Adipocyte (in vitro differentiated cells): ENCODE data around the gene OSBPL2.

Experiments used
- DNase-seq: peaks from one replicate; pipeline ENCODE4 v3.0.0-alpha.2; 2015; ENCODE audit warnings: low read depth
- H3K27me3 ChIP-seq: replicated peaks from 2 replicates; pipeline ENCODE4 v1.7.0; 2013; ENCODE audit warnings: mild to moderate bottlenecking, low read length, moderate library complexity; ENCODE audit not compliant: control insufficient read depth, insufficient read depth
- H3K36me3 ChIP-seq: 2 replicates; pipeline ENCODE4 v1.7.0; 2013; ENCODE audit warnings: low read length, mild to moderate bottlenecking, moderate library complexity; ENCODE audit not compliant: control insufficient read depth, insufficient read depth, severe bottlenecking
- H3K4me1 ChIP-seq: 2 replicates; pipeline ENCODE4 v1.7.0; 2013; ENCODE audit warnings: mild to moderate bottlenecking, low read length, moderate library complexity; ENCODE audit not compliant: control insufficient read depth, insufficient read depth
- H3K4me3 ChIP-seq: 2 replicates; pipeline ENCODE4 v1.7.0; 2013; ENCODE audit warnings: mild to moderate bottlenecking, low read length, moderate library complexity
- H3K9ac ChIP-seq: 2 replicates; pipeline ENCODE4 v1.7.0; 2013; ENCODE audit warnings: mild to moderate bottlenecking, low read length, moderate library complexity
- H3K9me3 ChIP-seq: 2 replicates; pipeline ENCODE4 v1.7.0; 2013; ENCODE audit warnings: mild to moderate bottlenecking, low read length, moderate library complexity; ENCODE audit not compliant: control insufficient read depth

OSBPL2 gene

DNA sequence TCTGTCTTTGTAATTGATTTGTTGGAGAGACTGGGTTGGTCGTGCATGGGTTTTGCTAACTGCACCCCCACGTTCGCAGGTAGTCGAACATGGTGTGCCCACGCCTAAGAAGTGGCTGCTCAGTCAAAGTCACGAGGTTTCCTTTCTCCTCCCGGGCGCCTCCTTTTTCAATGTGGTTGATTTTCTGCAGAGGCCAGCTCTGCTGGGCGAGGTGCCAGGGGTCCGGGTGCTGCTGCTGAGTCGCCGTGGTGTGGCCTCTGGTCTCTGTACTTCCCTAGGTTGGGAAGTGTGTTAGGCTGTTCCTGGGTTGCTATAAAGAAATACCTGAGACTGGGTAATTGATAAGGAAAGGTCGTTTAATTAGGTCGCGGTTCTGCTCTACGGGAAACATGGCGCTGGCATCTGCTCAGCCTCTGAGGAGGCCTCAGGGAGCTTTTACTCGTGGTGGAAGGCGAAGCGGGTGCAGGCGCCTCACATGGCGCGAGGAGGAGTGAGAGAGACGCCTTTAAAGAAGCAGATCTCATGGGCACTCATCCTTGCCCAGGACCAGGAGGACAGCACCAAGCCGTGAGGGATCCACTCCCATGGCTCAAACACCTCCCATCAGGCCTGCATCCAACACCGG lies 14.1 kb downstream of the OSBPL2 start:
- Histone ChIP-seq H3K4me1 (no peaks in the 10 kb centered on the region), H3K9me3 (no peaks in the 10 kb centered on the region), H3K4me3 (no peak overlapping the region), H3K27me3 (no peaks in the 10 kb centered on the region), H3K9ac (no peak overlapping the region), H3K36me3 (peaks cover 17% of the 10 kb centered on the region)
- DNase-seq = no peak

DNA sequence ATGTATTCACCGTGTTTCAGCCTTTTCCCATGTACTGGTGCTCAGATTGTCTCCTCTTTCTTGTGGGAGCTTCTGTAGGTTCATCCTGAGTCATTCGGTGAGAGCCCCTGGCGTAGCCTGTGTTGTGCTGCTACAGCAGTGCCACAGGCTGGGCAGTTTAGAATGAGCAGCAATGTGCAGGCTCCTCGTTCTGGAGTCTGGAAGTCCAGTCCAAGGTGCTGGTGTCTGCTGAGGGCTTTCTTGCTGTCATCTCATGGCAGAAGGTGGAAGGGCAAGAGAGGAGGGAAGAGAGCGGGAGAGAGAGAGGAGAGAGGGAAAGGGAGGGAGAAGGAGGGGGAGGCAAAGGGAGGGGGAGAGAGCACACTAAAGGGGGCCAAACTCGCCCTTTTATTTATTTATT lies 15.1 kb downstream of the OSBPL2 start:
- peaks cover 18% of the 10 kb centered on the region for H3K36me3 ChIP-seq

DNA sequence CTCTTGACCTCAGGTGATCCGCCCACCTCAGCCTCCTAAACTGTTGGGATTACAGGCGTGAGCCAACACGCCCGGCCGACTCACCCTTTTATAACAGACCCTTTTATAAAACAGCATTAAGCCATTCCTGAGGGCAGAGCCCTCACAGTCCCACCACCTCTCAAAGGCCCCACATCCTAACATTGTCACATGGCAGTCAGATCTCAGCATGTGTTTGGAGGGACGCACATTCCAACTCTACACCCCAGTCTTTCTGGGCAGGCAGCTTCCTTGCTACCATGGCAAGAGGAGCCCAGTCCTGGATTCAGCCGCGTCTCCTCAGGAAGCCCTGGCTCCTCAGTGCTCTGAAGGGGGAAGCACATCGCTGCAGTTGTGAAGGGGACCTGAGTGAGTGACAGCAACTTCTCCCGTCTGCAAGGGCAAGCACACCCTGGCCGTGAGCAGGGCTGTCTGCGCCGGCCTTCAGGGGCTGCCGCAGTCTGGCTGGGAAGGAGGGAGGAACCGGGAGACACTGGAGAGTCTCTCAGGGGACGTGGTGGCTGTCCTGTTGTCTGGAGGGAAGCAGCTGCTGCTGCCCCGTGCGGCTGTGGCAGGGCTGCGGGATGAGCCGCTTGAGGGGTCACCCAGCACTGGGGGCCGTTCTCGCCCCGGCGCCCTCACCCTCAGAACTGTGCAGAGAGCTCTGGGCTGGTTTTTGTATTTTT lies 15.9 kb downstream of the OSBPL2 start:
- H3K9ac ChIP-seq = no peak overlapping the region
- H3K36me3 ChIP-seq = peaks cover 19% of the 10 kb centered on the region
- H3K9me3 ChIP-seq = no peaks in the 10 kb centered on the region
- no peak for DNase-seq
- H3K4me1 ChIP-seq = peaks cover 14% of the 10 kb centered on the region
- H3K4me3 ChIP-seq = no peak overlapping the region
- no peaks in the 10 kb centered on the region for H3K27me3 ChIP-seq

More for the DNA sequence above, 15.1 kb downstream of the OSBPL2 start:
- H3K27me3 ChIP-seq = no peaks in the 10 kb centered on the region
- no peak for DNase-seq
- H3K4me1 ChIP-seq = peaks cover 6% of the 10 kb centered on the region
- H3K9ac ChIP-seq = no peak overlapping the region
- H3K4me3 ChIP-seq = no peak overlapping the region
- no peaks in the 10 kb centered on the region for H3K9me3 ChIP-seq

DNA sequence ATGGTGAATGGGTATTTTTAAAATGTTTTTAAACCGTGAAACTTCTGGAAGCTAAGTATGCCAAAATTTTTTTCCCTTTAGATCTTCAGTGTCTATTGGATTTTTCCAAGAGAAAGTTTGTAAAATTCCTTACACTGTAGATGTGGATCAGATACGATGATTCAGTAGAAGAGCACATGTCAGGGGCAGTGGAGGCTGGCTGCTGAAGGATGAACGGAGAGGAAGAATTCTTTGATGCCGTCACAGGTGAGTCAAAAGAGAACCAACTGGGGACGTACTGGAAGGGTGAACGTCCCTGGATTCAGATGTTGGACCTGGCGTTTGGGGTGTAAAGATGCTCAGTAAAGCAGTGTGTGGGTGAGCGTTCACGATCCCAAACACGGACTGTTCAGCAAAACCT lies 17.7 kb downstream of the OSBPL2 start:
- peaks cover 25% of the 10 kb centered on the region for H3K36me3 ChIP-seq

DNA sequence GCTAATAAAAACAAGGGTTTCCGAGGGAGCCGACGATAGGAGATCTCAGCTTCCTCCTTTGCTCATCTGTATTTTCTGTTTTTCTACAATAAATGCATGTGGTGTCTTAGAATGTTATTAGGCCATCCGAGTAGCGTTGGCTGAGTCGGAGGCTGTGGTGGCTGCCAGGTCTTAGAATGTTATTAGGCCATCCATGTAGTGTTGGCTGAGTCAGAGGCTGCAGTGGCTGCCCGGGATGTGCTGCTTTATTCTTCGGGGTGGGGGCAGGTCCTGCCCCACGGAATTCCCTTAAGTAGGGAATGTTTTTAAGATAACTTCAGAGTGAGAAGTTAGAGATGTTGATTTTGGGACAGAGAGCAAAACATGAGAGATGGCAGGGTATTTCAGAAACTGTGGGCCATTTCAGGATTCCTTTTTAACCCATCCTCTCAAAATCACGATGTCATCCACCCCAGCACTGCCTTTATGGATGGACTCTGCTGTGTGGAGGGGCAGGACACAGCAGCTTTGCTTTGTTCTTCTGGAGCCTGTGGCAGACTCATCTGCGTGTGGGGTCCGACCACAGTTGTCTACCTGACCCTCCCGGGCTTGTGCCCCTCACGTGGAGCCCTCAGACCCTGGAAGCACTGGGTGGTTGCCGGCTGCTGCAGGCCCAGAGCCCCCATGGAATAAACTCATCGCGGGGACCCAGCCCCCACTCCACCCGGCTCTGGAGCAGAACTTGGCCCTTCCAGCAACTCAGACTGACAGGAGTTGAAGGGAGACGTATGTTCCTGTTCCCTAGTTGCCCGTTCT lies 20.4 kb downstream of the OSBPL2 start:
- H3K27me3 ChIP-seq = no peaks in the 10 kb centered on the region
- DNase-seq = peak; percentile 70
- peak overlapping the region; percentile 48 for H3K9ac ChIP-seq
- peaks cover 17% of the 10 kb centered on the region for H3K4me1 ChIP-seq
- no peak overlapping the region for H3K4me3 ChIP-seq
- H3K9me3 ChIP-seq = no peaks in the 10 kb centered on the region
- H3K36me3 ChIP-seq = peaks cover 42% of the 10 kb centered on the region

More for the DNA sequence above, 17.7 kb downstream of the OSBPL2 start:
- H3K9me3 ChIP-seq = no peaks in the 10 kb centered on the region
- no peak for DNase-seq
- H3K4me1 ChIP-seq = peaks cover 17% of the 10 kb centered on the region
- no peak overlapping the region for H3K4me3 ChIP-seq
- H3K9ac ChIP-seq = no peak overlapping the region
- H3K27me3 ChIP-seq = no peaks in the 10 kb centered on the region

DNA sequence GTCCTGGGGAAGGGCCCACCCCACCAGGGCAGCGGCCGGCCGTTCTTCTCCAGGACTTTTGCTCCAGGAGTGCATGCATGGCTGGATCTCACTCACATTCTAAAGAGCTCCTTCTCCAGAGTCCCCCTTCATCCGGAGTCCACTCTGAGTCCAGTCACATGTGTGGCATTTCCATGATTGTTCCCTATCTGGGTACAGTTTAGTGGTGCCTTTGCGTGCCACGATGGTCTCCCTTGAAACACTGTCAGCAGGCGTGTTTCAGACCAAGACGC lies 20.9 kb downstream of the OSBPL2 start:
- no peaks in the 10 kb centered on the region for H3K9me3 ChIP-seq
- H3K4me3 ChIP-seq = no peak overlapping the region
- H3K9ac ChIP-seq = no peak overlapping the region
- H3K4me1 ChIP-seq = peaks cover 17% of the 10 kb centered on the region
- H3K36me3 ChIP-seq = peaks cover 46% of the 10 kb centered on the region
- no peak for DNase-seq
- no peaks in the 10 kb centered on the region for H3K27me3 ChIP-seq

DNA sequence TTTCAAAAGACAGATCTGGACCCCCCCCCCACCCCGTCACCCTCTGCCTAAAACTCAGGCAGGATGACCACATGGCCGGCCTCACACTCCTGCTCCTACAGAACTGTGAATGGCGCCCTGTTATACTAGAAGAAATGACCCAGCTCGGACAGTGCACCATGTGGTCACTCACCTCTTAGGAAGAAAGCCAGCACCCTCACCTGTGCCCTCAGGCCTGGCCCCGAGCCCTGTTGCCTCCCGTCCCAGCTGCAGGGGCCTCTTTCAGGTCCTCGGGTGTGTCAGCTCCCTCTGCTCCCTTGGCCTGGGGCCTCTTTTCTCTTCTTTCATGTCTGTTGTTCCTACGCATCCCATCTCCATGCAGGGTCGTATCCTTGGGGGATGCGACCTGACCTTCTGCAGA lies 23.7 kb downstream of the OSBPL2 start:
- no peak for DNase-seq
- Histone ChIP-seq H3K36me3 (peaks cover 63% of the 10 kb centered on the region), H3K4me3 (no peak overlapping the region)

DNA sequence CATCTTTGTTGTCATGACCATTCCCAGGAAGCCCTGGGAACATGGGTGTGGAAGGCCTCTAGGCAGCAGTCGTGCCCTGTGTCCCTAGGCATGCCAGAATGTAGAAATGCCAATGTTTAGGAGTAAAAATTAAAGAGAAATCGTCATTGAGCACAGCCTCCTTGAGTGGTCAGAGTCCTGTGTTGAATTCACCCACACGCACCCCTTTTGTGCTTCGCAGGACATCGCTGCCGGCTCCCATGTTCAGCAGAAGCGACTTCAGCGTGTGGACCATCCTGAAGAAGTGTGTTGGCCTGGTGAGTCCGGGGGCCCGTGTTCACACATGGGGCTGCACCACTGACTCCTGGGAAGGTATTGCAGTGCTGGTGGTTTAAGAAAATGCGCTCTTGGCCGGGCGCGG lies 25.1 kb downstream of the OSBPL2 start:
- Histone ChIP-seq H3K9me3 (peaks cover 9% of the 10 kb centered on the region), H3K4me3 (no peak overlapping the region), H3K36me3 (peaks cover 59% of the 10 kb centered on the region), H3K27me3 (no peaks in the 10 kb centered on the region), H3K9ac (no peak overlapping the region), H3K4me1 (peaks cover 11% of the 10 kb centered on the region)
- no peak for DNase-seq

More for the DNA sequence above, 23.7 kb downstream of the OSBPL2 start:
- H3K4me1 ChIP-seq = peaks cover 17% of the 10 kb centered on the region
- H3K9me3 ChIP-seq = peaks cover 9% of the 10 kb centered on the region
- H3K27me3 ChIP-seq = no peaks in the 10 kb centered on the region
- H3K9ac ChIP-seq = no peak overlapping the region

DNA sequence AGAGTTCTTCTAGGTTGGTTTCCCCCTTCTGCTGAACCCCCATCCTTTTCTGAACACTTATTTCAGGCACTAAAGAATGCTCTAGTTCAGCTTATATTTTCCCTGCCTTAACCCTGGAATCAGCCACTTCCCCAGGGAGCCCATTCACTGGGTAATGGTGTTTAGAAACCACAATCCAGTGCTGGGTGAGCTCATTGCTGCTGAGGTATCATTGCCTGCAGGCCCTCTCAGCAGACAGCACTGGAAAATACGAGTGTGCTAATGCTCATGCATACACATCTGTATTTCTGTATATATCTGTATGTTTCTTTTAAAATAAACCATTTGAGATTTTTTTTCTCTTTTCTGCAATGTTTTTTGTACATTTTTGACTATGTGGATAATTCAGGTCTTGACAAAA lies 27.0 kb downstream of the OSBPL2 start:
- Histone ChIP-seq H3K27me3 (no peaks in the 10 kb centered on the region), H3K4me3 (no peak overlapping the region), H3K4me1 (no peaks in the 10 kb centered on the region), H3K9me3 (peaks cover 9% of the 10 kb centered on the region), H3K9ac (no peak overlapping the region), H3K36me3 (peaks cover 56% of the 10 kb centered on the region)
- DNase-seq = no peak

DNA sequence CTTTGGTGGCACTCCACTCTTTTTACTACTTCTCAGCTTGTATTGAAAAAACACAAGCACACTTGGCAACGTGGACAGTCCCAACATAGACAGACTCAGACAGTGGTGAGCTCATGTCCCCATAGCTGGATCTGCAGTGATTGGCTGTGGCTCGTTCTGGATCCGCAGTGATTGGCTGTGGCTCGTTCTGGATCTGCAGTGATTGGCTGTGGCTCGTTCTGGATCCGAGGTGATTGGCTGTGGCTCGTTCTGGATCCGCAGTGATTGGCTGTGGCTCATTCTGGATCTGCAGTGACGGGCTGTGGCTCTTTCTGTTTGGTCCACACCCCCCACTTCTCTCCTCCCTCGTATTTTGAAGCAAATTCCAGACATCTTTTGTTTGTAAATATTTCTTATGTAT lies 28.0 kb downstream of the OSBPL2 start:
- no peak overlapping the region for H3K4me3 ChIP-seq
- no peak overlapping the region for H3K9ac ChIP-seq
- H3K9me3 ChIP-seq = peaks cover 9% of the 10 kb centered on the region
- H3K4me1 ChIP-seq = no peaks in the 10 kb centered on the region
- DNase-seq = no peak
- H3K27me3 ChIP-seq = no peaks in the 10 kb centered on the region
- H3K36me3 ChIP-seq = peaks cover 49% of the 10 kb centered on the region

DNA sequence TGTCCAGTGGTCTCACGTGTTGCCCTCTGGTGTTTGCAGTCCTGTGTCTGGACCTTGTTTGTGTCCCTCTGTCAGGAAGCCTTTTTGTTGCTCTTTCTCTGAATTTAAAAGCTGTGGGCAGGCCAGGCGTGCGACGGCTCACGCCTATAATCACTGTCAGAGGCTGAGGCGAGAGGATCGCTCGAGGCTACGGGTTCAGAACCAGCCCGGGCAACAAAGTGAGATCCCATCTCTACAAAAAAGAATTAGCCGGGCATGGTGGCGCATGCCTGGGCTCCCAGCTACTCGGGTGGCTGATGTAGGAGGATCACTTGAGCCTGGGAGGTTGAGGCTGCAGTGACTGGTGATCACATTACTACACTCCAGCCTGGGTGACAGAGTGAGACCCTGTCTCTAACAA lies 28.5 kb downstream of the OSBPL2 start:
- DNase-seq = no peak
- Histone ChIP-seq H3K36me3 (peaks cover 47% of the 10 kb centered on the region), H3K9me3 (peaks cover 9% of the 10 kb centered on the region), H3K9ac (no peak overlapping the region), H3K4me1 (no peaks in the 10 kb centered on the region), H3K4me3 (no peak overlapping the region), H3K27me3 (no peaks in the 10 kb centered on the region)
